GM12865 (cell line): ENCODE measurements around the gene MAP6.
A peak's percentile ranks its signal among the peaks of the same experiment; 100 is the strongest.

Experiments used
- DNase-seq: peaks from one replicate; pipeline ENCODE4 v3.0.0; 2010; ENCODE audit warnings: low read depth
- H3K4me3 ChIP-seq: 2 replicates; pipeline ENCODE4 v1.5.1; 2011; ENCODE audit warnings: mild to moderate bottlenecking, low read depth, low read length, control low read depth
- CTCF ChIP-seq: IDR thresholded peaks from 2 replicates; pipeline ENCODE4 v1.5.1; 2011; ENCODE audit warnings: low read length, control low read depth, low read depth, inconsistent platforms; ENCODE audit not compliant: insufficient read depth; ENCODE audit errors: missing control alignments

The MAP6 gene

DNA sequence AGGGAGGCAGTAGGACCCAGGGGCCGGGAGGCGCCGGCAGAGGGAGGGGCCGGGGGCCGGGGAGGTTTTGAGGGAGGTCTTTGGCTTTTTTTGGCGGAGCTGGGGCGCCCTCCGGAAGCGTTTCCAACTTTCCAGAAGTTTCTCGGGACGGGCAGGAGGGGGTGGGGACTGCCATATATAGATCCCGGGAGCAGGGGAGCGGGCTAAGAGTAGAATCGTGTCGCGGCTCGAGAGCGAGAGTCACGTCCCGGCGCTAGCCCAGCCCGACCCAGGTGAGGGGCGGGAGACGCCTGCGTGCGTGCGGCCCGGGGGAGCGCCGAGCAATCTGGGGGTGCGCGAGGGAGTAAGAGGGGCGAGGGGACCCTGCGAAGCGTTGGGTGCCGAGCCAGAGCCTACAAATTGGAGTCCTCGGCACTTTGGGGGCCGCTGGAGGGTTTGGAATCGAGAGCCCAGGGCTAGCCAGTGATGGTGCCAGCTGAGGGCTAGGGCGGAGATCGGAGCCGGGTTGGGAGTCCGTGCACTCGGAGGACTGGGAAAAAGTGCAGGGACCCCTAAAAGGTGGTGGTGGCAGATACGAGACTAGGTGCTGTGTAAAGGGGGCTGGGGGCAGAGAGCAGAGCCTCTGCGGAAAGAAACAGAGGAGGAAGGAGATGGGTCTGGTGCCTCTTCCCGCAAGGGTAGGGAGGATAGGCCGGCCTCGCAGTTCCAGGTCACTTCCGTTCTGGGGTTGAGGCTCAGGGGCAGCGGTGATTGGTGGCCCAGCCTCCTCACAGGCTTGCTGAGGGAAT lies 106.6 kb downstream of the MAP6 start, which contains the start of gene SERPINH1:
Gene SERPINH1, plus strand, starts transcription at position 206 of the 788 bp plus-strand sequence. CDS start 4,097 bp downstream, outside the sequence.
- DNase-seq: peak; percentile 89
- TF ChIP-seq CTCF: no peak
- peak within 1 kb of the TSS; percentile 75 for H3K4me3 ChIP-seq

DNA sequence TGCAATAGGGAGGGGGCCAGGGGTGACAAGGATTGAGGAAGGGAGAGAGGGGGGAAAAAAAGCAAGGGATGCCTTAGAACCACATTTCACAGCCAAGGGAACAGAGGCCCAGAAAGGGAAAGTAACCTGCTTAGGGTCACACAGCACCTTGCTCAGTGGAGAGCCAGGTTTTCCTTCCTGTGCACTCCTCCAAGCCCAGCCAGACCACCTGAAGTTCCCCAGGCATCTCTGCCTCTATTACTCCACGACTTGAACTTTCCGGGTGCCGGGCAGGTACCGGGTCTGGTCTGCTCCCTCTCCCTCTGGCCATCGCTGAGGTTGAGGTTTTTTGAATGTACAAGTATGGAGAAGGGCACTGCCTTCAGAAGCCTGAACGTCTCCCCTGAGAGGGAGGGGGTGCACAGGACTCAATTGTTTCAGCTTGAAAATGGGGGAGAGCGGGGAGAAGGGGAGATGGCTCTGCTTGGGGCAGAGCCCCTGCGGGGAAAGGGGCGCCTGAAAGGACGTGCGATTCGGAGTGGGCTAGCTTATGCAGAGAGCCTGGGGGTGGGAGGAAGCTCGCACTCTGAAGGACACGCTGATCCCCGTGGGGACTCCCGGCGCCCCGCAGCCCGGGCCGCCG lies 107.3 kb downstream of the MAP6 start:
- TF ChIP-seq CTCF: no peak
- peak overlapping the region; percentile 75 for H3K4me3 ChIP-seq
- no peak for DNase-seq

- H3K4me3 ChIP-seq: no peak overlapping the region
- no peak for TF ChIP-seq CTCF
- no peak for DNase-seq
Observed at GRCh38 chr11:75560644-75561043, 108.2 kb downstream of the MAP6 start.

- DNase-seq: no peak
- no peak overlapping the region for H3K4me3 ChIP-seq
Observed at GRCh38 chr11:75558939-75559843, 109.6 kb downstream of the MAP6 start.

DNA sequence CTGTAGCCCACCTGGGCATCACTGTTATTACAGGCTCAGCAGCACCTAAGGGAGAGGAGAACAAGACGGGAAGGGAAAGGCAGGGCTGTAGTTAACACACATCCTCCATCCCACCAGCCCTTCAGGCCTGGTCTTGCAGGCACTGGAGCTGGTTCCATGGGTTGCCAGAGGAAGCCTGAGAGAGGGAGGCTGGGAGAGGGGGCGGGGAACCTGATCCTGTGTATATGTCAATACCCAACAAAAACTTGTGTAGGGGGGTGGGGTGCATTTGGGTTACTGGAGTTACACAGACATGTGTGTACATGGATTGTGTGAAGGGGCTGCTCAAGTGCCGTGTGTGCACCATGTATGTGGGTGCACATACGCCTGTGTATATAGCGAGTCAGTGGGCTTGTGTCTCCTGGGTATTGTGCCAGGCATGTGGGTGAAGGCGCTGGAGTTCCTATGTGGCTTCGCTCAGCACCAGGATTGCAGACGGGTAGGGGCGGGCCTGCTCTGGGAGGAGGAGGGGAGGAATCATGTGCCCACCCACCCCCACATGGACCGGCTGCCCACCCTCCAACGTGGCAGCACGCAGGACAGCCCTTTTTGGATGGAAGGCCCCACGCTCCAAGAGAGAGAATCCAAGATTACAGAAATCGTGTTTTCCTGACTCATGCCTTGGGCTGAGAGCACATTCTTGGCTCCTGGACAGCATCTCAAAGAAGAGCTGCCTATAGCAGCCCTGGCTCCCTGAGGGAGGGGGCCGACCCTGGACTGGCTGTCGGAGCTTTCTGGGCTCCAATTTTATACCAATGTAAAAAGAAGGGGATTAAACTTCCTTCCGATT lies 111.0 kb downstream of the MAP6 start:
- H3K4me3 ChIP-seq: no peak overlapping the region
- no peak for TF ChIP-seq CTCF
- no peak for DNase-seq

More at GRCh38 chr11:75558939-75559843, 109.6 kb downstream of the MAP6 start:
- no peak for TF ChIP-seq CTCF

DNA sequence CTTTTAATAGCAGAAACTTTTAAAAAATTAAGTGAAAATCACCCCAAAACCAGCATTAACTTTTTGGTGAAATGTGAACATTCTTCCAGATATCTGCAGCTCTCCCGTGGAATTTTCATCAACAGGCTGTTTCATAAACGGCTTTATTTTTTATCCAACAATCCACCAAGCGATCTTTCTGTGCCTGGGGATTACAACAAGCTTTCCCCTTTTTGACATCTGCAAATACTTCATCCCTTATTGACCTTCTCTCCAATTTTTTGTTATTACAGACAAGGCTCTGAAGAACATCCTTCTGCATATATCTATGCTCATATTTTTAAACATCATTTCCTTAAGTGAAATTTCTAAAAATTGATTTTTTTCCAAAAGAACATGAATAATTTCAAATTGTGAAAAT lies 112.6 kb downstream of the MAP6 start:
- DNase-seq: no peak
- TF ChIP-seq CTCF: no peak
- H3K4me3 ChIP-seq: no peak overlapping the region
